Measurements from ENCODE around the gene EFNA2.

Gene EFNA2

GRCh38 chr19:1273263-1274041 lies 12.2 kb upstream of the EFNA2 start:
- TF ChIP-seq CTCF (IDR thresholded peaks at IDR 0.05), result no peak
- peak overlapping the region; percentile 7 to 91 for H3K27ac ChIP-seq
- peaks cover 13 to 69% (median 64%) of the 10 kb centered on the region in 4 donors for H3K4me1 ChIP-seq
- no peaks in the 10 kb centered on the region for H3K27me3 ChIP-seq
- intact Hi-C loops (cut with DNase I; ENCODE audit: low total_unique reads), result no loop called here
- no peaks in the 10 kb centered on the region for H3K9me3 ChIP-seq
- no peak overlapping the region for H3K4me3 ChIP-seq
- no peak for DNase-seq
- H3K36me3 ChIP-seq, result peaks cover 42 to 62% (median 44%) of the 10 kb centered on the region in 3 donors

- no peak for TF ChIP-seq CTCF (IDR thresholded peaks at IDR 0.05)
- H3K36me3 ChIP-seq, result peaks cover 46 to 71% (median 51%) of the 10 kb centered on the region in 3 donors
- H3K4me1 ChIP-seq, result peaks cover 13 to 65% (median 60%) of the 10 kb centered on the region in 4 donors
- peak overlapping the region; percentile 62 to 71 for H3K4me3 ChIP-seq
- peak overlapping the region; percentile 91 to 94 for H3K27ac ChIP-seq
- DNase-seq, result peak in 1 of 2 donors; percentile 36
- H3K27me3 ChIP-seq, result no peaks in the 10 kb centered on the region
- intact Hi-C loops (cut with DNase I; ENCODE audit: low total_unique reads), result no loop called here
- H3K9me3 ChIP-seq, result no peaks in the 10 kb centered on the region
Observed at GRCh38 chr19:1274081-1274851, 11.4 kb upstream of the EFNA2 start.

- Histone ChIP-seq H3K4me3 (peak overlapping the region; percentile 62 to 71), H3K36me3 (peaks cover 46 to 75% (median 54%) of the 10 kb centered on the region in 3 donors), H3K27ac (peak overlapping the region; percentile 91 to 94), H3K27me3 (no peaks in the 10 kb centered on the region), H3K9me3 (no peaks in the 10 kb centered on the region), H3K4me1 (peaks cover 13 to 65% (median 60%) of the 10 kb centered on the region in 4 donors)
- no peak for TF ChIP-seq CTCF (IDR thresholded peaks at IDR 0.05)
- DNase-seq, result peak in 1 of 2 donors; percentile 81
- intact Hi-C loops (cut with DNase I; ENCODE audit: low total_unique reads), result loop anchor here (5.0 kb wide), 1 partner anchor 127 kb away; the partner anchor contains the start of gene GAMT
Observed at GRCh38 chr19:1274852-1275259, 10.8 kb upstream of the EFNA2 start.

- H3K36me3 ChIP-seq, result peaks cover 46 to 75% (median 54%) of the 10 kb centered on the region in 3 donors
- intact Hi-C loops (cut with DNase I; ENCODE audit: low total_unique reads), result loop anchor here (5.0 kb wide), 1 partner anchor 127 kb away; the partner anchor contains the start of gene GAMT
- peak within 1 kb of the TSS; percentile 91 to 94 for H3K27ac ChIP-seq
- peak; percentile 93 to 98 for DNase-seq
- no peaks in the 10 kb centered on the region for H3K27me3 ChIP-seq
- H3K4me3 ChIP-seq, result peak within 1 kb of the TSS; percentile 62 to 71
- H3K4me1 ChIP-seq, result peaks cover 13 to 63% (median 57%) of the 10 kb centered on the region in 4 donors
- no peaks in the 10 kb centered on the region for H3K9me3 ChIP-seq
- no peak for TF ChIP-seq CTCF (IDR thresholded peaks at IDR 0.05)
Observed at GRCh38 chr19:1275260-1275975, 10.3 kb upstream of the EFNA2 start, which contains the start of gene FAM174C. TSS of gene FAM174C (plus strand) at chr19:1275530. CDS start at chr19:1275550, 20 bp downstream.
